ENCODE results near the gene BRK1. TPM values are rescaled to one million over a fixed set of nuclear protein-coding genes. Genes with fewer than 3 reads are reported as not detected.
A peak's percentile ranks its signal among the peaks of the same experiment; 100 is the strongest.

The BRK1 gene
- total and polyA plus RNA-seq, 9 of the 15 experiments (the other 6 are each of a cell fraction or from before 2014, with no cell fraction given): 105 to 634 (median 250) TPM

DNA sequence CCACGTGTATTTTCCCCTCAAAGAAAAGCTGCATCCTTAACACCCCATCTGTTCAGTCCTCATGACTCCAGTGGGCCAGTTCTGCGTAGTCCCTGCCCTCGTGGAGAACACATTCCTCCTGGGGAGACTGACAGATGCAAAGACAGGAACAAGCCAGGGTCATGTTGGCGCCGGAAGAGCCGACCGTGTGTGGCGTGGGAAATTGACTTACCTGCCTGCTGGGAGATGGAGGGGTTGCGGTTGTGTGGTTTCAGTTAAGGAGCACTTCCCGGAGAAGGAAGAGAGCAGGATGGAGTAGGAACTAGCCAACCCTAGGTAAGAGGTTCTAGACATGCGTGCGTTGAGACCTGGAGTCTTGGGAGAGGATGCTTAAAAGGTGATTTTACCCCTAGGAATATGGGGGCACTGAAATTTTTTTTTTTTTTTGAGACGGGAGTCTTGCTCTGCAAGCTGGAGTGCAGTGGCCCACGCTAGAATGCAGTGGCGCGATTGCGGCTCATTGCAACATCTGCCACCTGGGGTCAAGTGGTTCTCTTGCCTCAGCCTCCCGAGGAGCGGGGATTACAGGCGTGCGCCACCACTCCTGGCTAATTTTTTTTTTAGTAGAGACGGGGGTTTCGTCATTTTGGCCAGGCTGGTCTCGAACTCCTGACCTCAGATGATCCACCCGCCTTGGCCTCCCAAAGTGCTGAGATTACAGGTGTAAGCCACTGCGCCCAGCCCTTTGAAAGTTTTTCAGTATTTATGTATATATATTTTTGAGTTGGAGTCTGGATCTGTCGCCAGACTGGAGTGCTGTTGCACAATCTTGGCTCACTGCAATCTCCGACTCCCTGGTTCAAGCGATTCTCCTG is 27.5 kb downstream of the BRK1 start (continued):
- TF ChIP-seq, protein P1, sequence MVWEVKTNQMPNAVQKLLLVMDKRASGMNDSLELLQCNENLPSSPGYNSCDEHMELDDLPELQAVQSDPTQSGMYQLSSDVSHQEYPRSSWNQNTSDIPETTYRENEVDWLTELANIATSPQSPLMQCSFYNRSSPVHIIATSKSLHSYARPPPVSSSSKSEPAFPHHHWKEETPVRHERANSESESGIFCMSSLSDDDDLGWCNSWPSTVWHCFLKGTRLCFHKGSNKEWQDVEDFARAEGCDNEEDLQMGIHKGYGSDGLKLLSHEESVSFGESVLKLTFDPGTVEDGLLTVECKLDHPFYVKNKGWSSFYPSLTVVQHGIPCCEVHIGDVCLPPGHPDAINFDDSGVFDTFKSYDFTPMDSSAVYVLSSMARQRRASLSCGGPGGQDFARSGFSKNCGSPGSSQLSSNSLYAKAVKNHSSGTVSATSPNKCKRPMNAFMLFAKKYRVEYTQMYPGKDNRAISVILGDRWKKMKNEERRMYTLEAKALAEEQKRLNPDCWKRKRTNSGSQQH (CRISPR knock-in tag; IDR thresholded peaks at IDR 0.05): no peak
- TF ChIP-seq ZBTB11 (CRISPR knock-in tag; IDR thresholded peaks at IDR 0.05): no peak
- 0 out of 2 replicates have a peak, but pooled peaks have one; percentile 57 for TF ChIP-seq CBFB (CRISPR knock-in tag; IDR thresholded peaks at IDR 0.05)
- TF ChIP-seq TFAP4 (CRISPR knock-in tag; IDR thresholded peaks at IDR 0.05; ENCODE audit: borderline replicate concordance): peak; percentile 62; the same call in 1 of the 2 replicates
- TF ChIP-seq NBN (IDR thresholded peaks at IDR 0.05; ENCODE audit: low read depth): peak; percentile 73; the same call in 1 of the 2 replicates
- 0 out of 2 replicates have a peak, but pooled peaks have one; percentile 55 for TF ChIP-seq ZEB2 (IDR thresholded peaks at IDR 0.05)
- no peak for TF ChIP-seq SRSF9 (IDR thresholded peaks at IDR 0.05; ENCODE audit: borderline replicate concordance, low read depth, low read length)
- no peak for TF ChIP-seq GATA2 (CRISPR knock-in tag; IDR thresholded peaks at IDR 0.05)
- no peak for TF ChIP-seq MAZ (CRISPR knock-in tag; conservative IDR thresholded peaks at IDR 0.05 in 1 of 2, IDR thresholded peaks at IDR 0.05 in 1 of 2)
- TF ChIP-seq, protein P2, sequence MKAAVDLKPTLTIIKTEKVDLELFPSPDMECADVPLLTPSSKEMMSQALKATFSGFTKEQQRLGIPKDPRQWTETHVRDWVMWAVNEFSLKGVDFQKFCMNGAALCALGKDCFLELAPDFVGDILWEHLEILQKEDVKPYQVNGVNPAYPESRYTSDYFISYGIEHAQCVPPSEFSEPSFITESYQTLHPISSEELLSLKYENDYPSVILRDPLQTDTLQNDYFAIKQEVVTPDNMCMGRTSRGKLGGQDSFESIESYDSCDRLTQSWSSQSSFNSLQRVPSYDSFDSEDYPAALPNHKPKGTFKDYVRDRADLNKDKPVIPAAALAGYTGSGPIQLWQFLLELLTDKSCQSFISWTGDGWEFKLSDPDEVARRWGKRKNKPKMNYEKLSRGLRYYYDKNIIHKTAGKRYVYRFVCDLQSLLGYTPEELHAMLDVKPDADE (conservative IDR thresholded peaks at IDR 0.05; ENCODE audit: control insufficient read depth, low read depth, low read length): no peak
- TF ChIP-seq KAT7 (CRISPR knock-in tag; IDR thresholded peaks at IDR 0.05; ENCODE audit: borderline replicate concordance): no peak
- no peak for TF ChIP-seq NFE2 (IDR thresholded peaks at IDR 0.05; ENCODE audit: low read depth)
- no peak for TF ChIP-seq GABPB1 (CRISPR knock-in tag; IDR thresholded peaks at IDR 0.05)
- peak; percentile 6; the same call in 1 of the 2 replicates for TF ChIP-seq EHMT2 (IDR thresholded peaks at IDR 0.05)
- TF ChIP-seq, protein P3, sequence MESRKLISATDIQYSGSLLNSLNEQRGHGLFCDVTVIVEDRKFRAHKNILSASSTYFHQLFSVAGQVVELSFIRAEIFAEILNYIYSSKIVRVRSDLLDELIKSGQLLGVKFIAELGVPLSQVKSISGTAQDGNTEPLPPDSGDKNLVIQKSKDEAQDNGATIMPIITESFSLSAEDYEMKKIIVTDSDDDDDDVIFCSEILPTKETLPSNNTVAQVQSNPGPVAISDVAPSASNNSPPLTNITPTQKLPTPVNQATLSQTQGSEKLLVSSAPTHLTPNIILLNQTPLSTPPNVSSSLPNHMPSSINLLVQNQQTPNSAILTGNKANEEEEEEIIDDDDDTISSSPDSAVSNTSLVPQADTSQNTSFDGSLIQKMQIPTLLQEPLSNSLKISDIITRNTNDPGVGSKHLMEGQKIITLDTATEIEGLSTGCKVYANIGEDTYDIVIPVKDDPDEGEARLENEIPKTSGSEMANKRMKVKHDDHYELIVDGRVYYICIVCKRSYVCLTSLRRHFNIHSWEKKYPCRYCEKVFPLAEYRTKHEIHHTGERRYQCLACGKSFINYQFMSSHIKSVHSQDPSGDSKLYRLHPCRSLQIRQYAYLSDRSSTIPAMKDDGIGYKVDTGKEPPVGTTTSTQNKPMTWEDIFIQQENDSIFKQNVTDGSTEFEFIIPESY (CRISPR knock-in tag; IDR thresholded peaks at IDR 0.05): no peak
- TF ChIP-seq SRSF7 (optimal IDR thresholded peaks at IDR 0.05; ENCODE audit: low read depth, low read length): no peak
- TF ChIP-seq DPF2 (IDR thresholded peaks at IDR 0.05): peak; percentile 66; the same call in 1 of the 2 replicates

All from K562 (cell line).